ENCODE results near the gene ZMYM2.

The ZMYM2 gene

DNA sequence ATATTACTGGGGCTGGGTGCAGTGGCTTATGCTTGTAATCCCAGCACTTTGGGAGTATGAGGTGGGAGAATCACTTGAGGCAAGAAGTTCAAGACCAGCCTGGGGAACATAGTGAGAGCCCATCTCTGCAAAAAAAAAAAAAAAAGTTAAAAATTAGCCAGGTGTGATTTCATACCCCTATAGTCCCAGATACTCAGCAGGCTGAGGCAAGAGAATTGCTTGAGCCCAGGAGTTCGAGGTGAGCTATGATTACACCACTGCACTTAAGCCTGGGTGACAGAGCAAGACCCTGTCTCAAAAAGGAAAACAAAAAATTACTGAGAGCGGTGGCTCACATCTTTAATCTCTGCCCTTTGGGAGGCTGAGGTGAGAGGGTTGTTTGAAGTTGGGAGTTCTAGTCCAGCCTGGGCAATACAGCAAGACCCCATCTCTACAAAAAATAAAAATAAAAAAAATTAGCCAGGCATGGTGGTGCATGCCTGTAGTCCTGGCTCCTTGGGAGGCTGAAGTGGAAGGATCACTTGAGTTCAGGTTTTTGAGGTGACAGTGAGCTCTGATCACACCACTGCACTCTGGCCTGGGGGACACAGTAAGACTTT lies 87.5 kb downstream of the ZMYM2 start:
- DNase-seq (ENCODE audit: low read depth in 2 of 2) = no peak

DNA sequence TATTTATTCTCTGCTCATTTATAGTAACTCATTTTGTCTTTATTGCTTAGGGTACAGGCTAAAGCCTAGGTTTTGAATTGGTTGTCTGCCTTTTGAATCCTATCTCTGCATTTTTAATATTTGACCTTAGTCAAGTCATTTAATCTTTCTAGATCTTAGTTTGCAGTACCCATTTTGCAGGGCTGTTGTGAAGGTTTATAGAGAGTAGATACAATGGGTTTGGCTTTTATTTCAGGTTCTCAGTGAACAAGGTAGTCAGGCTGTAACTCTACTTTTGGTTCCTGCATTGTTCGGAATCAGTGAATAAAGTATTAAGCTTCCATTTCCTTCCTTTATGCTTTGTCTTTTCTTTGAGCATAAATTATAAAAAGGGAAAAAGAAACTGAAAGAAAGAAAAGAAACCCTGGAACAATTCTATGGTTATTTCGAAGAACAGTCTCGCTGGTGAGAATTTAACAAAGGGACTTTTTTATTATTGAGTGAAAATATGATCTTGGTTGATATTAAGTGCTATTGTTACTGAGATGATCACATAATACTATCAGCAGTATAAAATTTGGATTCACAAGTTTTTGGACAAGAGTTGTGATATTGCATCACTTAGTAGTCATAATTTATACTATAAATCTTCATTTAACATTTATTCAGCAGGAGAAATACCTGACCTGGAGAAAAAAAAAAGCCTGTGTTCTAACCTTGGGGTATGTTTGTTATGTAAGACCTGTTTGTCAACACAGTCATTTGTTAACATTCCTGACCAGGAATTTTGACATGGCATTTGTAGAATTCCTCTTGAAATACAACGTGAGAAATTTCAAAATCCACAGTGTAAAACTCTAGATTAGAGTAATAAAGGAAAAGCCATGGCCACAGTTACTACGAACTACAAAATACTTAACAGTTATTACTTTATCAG lies 91.3 kb downstream of the ZMYM2 start:
- DNase-seq (ENCODE audit: low read depth in 2 of 2) = no peak

DNA sequence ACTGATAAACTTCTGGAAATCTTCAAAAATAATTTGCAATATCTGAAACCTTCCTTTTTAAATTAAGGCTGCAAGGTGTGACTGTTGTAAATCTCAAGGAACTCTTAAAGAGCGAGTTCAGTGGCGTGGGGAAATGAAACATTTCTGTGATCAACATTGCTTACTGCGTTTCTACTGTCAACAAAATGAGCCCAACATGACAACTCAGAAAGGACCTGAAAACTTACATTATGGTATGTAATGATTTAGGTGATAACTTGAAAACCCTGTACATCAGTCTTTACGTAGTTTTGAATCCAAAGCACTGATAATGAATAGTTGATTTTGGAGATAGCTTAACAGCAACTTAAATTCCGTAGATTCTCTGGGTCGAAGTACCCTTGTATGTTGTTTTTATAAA lies 92.8 kb downstream of the ZMYM2 start:
- no peak for DNase-seq (ENCODE audit: low read depth in 2 of 2)

DNA sequence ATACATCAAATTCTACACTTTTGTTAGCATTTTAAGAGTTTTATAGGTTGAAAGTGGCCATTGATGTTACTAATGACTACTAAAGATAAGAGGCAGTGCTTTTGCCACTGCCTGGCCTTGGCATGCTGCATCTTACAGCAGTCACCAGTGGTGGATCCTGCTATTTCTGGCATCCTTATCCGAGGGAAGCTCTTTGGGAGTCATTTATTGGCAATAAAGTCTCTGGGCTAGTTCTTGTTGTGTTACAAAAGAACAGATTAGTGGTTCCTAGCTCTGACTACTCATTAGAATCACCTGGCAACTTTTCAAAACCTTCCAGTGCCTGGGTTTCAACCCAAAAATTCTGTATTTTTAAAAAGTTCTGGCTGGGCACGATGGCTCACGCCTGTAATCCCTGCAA lies 94.5 kb downstream of the ZMYM2 start:
- no peak for DNase-seq (ENCODE audit: low read depth in 2 of 2)

DNA sequence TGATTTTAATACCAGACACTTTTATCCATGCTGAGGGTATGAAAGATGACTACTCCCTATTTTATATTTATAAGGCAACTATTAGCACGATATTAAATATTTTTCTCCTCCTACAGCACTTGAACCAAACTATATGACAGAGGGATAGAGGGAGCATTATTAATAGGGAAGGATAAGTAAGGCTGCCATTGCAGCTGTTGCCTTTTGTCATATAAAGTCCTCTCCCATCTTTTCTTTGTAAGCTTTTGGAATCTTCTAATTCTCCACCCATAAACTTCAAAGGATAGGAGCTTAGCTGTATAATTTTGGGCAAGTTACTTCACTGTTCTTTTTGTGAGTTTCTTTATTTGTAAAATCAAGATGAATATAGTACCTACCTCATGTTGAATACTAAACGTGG lies 95.4 kb downstream of the ZMYM2 start:
- no peak for DNase-seq (ENCODE audit: low read depth in 2 of 2)

DNA sequence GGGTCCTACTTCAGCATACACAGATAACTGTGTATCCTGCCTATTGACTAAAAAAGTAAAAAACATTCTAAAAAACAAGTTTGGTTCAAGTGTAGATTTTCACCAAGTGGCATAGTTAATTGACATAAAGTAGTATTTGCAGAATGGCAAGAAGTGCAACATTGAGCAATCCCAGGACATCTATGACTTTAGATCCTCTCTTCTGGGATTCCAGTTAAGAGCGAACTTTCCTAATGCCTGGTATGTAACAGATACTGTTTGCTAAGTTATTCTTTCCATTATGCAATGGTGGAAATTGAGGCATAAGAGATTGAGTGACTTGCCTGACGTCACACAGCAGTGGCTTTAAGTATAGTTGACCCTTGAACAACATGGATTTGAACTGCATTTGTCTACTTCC lies 96.1 kb downstream of the ZMYM2 start:
- no peak for DNase-seq (ENCODE audit: low read depth in 2 of 2)

DNA sequence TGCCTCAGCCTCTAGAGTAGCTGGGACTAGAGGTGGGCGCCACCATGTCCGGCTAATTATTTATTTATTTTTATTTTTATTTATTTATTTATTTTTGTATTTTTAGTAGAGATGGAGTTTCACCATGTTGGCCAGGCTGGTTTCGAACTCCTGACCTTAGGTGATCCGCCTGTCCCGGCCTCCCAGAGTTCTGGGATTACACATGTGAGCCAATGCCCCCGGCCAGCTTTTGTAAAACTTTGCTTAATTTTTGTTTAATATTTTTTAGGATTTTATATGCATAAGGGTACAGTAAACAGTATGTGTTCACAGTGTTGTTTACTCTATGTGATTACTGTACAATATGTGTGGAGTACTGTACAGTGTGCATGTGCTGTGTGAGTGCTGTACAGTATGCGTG lies 98.7 kb downstream of the ZMYM2 start:
- no peak for DNase-seq (ENCODE audit: low read depth in 2 of 2)

DNA sequence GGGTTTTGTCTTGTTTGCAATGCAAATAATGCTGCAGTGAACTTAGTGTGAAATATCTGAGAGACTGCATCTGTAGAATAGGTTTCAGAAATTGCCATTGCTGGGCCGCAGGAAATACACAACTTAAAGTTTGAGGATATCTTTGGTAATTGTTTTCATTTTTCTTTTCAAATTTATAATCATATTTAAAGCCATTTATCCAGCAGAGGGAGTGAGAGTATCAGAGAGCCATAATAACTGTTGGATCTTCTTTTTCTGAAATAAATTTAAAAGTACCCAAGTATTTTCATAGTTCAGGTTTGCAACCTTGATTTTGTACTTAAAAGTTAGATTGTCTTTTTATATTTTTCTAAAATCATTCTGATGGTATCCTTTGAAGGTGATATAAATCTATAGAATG lies 99.4 kb downstream of the ZMYM2 start:
- DNase-seq (ENCODE audit: low read depth in 2 of 2) = no peak

DNA sequence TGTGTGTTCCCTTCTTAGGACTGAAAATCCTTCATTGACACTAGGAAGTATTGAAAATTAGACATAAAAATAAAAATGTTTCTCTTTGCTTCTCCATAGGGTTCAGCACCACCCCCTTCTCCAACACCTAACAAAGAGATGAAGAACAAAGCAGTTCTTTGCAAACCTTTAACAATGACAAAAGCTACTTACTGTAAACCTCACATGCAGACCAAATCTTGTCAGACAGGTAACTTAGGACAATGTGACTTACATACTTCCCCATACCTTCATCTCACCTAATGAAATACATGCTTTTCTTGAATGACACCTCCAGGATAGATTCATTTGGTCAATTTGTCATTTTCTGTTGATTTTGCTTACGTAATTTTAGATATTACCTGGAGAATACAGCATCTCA lies 99.9 kb downstream of the ZMYM2 start:
- DNase-seq (ENCODE audit: low read depth in 2 of 2) = no peak

DNA sequence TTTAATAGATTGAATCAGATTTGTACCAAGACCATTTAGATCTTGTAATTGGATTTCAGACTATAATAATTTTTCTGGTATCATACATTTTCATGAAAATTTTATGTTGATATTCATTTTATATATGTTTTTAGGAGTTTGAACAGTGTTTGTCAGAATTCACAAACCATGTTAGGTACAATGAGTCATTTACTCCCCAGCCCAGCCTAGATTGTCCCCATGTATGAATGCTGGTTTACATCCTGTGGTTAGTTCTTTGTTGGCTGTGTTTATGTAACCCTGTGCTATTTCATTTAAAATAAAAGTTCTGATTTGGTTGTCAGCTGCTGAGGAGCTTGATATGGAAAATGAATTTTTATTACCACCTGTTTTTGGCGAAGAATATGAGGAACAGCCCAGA lies 105.6 kb downstream of the ZMYM2 start:
- DNase-seq (ENCODE audit: low read depth in 2 of 2) = no peak

DNA sequence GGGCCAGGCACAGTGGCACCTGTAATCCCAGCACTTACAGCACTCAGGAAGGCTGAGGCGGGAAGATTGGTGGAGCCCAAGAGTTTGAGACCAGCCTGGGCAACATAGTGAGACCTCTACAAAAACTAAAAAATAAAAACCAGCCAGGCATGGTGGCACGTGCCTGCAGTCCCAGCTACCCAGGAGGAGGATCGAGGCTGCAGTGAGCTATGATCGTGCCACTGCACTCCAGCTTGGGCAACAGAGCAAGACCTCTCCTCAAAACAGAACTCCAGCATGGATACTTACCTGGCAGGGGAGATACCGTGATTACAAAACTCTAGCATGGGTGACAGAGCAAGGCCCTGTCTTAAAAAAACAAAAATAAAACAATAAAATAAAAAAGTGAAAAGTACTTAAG lies 107.0 kb downstream of the ZMYM2 start:
- no peak for DNase-seq (ENCODE audit: low read depth in 2 of 2)

DNA sequence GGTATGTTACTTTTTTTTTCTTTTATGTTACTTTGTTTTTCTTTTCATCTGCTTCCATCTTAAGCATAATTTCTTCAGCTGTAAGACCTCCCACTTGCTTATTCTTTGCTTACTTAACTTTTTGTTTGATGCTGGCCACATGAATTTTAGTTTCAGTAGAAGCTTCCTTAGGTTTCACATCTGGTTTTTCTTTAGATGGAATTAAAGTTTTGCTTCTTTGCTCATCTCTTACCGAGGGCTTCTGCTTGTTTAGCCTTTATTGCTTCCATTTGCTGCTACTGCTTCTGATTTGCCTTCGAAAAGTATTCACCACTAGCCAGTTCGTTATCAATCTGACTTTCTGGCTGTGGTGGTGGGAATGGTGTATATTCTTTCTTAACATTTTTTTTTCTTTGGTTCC lies 111.4 kb downstream of the ZMYM2 start:
- no peak for DNase-seq (ENCODE audit: low read depth in 2 of 2)

DNA sequence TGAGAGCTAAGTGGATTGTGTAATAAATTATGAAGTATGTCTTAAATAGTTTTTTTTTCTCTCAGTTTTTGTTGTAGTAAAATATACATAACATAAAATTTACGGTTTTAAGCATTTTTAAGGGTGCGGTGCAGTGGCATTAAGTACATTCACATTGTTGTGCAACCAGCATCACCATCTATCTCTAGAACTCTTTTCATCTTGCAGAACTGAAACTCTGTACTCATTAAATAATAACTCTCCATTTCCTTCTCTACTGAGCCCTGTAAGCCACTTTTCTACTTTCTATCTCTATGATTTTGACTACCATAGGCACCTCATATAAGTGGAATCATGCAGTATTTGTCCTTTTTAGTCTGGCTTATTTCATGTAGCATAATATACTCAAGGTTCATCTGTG lies 115.2 kb downstream of the ZMYM2 start:
- no peak for DNase-seq (ENCODE audit: low read depth in 2 of 2)

DNA sequence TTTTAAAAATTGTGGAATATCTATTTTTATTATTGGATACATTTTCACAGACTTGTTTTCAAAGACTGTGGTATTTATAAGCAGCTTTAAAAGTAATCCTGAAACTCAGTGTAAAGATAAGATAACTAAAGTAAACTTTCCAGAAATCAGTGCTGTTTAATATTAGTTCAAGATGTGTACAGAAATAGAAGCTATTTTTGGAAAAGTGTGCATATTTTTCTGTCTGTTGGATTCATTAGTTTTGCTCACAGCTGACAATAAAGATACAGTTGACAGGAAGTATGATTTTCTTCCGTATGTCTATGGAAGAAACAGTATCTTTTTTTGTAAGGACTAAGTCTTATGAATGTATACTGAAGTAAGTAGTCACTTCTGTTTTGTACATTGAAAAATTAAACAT lies 116.4 kb downstream of the ZMYM2 start:
- DNase-seq (ENCODE audit: low read depth in 2 of 2) = no peak

DNA sequence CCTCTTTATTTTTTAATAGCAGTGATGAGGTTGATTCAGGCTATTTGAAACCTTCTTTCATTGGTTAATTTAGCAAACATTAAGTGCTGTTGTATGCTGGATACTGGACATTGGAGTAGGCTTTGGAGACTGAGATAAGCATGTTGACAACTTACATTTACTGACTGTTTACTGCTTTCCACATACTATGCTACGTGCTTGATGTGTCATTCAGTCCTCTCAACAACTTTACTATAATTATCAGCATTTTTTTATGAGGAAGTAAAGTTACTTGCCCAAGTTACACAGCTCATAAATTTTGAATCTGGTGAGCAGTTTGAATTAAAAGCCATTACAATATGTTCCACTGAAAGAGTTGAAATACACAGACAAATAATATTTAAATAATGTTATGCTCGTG lies 118.6 kb downstream of the ZMYM2 start:
- DNase-seq (ENCODE audit: low read depth in 2 of 2) = no peak

DNA sequence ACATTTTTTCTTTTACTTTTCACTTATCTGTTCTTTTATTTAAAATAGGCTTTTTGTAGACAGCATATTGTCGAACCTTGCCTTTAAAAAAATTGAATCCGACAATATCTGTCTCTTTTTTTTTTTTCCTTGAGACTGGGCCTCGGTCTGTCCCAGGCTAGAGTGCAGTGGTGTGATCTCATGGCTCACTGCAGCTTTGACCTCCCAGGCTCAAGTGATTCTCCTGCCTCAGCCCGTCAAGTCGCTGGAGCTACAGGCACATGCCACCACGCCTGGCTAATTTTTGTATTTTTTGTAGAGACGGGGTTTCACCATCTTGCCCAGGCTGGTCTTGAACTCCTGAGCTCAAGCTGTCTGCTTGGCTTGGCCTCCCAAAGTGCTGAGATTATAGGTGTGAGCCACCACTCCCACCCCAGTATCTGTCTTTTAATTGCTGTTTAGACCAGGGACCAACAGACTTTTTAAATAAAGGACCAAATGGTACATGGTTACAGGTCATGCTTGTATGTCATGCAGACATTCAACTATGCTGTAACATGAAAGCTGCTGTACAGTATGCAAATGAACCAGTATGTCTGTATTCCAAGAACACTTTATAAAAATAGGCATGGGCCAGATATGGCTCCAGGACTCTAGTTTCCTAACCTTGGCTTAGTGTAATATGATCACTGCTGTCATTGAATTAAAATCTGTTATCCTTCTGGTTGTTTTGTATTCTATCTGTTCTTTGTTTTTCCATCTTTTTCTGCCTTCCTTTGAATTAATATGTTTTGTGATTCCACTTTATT lies 122.0 kb downstream of the ZMYM2 start:
- no peak for DNase-seq (ENCODE audit: low read depth in 2 of 2)

DNA sequence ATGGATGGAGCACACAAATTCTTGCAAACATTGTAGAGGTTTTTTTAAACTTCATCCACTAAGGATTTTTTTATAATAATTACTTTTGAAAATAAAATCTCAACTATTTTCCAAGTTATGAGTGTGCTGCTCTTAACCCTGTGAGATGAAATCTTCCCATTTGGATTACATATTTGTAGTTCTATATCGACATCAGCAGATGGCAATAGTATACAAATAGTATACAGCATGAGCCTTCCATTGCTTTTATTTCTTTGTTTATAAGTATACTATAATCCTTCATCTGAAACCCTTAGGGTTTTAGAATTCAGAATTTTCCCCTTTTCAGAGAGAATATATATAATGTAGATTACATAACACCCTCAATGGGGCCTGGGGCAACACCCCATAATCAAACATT lies 131.8 kb downstream of the ZMYM2 start:
- DNase-seq (ENCODE audit: low read depth in 2 of 2) = no peak

DNA sequence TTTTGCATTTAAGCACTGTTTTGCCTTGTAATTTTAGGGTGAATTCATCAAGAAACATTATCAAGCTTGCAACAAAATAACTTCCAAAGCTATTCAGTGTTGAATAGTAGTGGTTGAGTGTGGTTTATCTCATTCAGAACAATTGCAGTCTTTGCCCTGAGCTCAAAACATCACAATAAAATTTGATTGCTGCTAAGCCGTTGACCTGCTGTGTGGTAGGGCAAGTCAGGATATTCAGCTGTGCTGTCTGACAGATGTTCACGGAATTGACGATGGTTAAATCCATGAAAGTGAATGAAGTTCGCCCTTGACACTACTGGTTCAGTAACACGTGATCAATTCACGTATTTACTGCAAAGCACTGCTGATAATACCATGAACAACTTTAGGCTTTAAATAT lies 135.4 kb downstream of the ZMYM2 start:
- DNase-seq (ENCODE audit: low read depth in 2 of 2) = no peak

DNA sequence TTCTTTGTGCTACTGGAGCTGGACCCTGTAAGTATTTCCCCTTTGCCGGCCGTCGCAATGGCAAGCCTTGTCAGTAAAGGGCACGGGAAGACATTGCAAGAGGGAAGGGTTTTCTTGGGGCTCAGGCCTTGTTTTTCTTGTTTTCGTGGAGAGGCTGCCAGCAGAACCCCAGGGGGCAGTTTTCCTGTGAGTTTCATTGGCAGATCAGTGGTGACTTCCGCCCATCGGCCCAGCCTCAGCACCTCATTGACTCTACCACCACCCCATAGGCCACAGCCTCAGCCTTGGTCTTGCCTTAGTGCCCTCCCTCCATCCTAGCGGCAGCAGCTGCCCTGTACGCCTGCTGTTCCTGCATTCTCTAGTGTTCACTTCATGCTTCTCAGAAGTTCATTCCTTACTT lies 140.8 kb downstream of the ZMYM2 start:
- no peak for DNase-seq (ENCODE audit: low read depth in 2 of 2)

DNA sequence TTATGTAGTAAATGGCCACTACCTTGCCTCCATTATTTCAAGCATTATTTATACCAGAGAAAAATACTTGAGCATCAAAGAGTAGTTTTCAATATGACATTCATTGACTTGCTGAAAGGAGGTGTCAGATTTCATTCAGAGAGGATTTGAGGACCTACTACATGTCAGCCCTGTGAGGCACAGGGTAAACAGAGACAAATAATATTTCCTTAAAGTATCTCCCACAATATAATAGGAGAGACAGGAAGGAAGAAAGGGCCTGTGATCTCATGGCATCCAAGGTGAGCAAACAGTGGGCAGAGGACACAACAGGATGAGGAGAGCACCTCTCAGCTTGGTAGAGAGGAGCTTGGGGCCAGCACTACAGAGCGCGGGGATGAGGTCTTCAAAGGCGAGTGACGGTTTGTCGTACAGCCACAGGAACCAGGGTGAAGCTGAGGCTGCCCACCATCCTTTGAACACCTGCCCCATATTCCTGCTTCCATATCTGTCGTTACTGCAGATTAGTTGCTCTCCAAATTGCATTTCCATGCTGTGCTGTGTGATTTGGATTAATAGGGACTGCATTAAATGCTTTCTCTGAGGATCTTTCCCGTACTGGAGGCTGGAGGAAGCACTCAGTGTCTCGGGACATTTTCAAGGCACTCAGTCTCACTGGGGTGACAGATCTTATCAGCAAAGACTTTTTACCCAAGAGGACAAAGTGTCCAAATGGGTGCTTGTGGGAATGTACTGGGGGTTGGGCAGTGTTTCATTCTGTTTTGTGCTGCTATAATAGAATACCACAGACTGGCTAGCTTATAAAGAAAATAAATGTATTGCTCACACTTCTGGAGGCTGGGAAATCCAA lies 143.2 kb downstream of the ZMYM2 start:
- no peak for DNase-seq (ENCODE audit: low read depth in 2 of 2)

DNA sequence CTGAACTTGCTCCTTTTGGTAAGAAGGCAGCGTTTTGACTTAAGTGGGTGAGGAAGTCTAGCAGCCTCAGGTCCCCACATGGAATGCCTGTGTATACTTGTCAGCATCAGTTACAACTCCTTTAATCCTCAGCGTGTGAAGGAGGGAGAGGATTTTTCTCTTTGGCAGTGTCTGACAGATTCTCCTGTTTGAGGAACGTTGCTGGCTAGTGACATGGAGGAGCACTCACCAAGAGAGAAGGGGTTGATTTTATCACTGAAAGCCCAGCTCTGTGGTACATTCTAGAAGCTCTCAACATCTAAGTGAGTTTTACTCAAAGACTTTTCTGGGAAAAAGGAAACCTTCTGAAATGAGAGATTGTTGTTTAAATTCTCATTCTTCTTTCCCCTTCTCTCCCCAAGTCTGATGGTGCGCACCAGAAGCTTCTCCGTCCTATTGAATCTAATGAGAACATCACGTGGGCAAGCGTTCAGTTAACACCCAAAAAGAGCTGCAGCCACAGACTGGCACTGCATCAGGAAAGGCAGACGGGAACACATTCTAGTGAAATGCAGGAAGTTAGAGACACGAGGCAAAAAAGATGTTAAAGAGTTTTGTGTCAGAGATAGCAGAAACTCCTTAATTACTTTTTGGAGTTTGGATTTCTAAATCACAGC lies 144.1 kb downstream of the ZMYM2 start:
- DNase-seq (ENCODE audit: low read depth in 2 of 2) = no peak

All from stimulated activated CD4-positive, alpha-beta T cell treated with anti-CD3 and anti-CD28 coated beads, Interleukin-1b, Interleukin-23, amount 100 ng/mL, for 4 hours (primary cell).